ENCODE data around the gene TNNT1.

DNA sequence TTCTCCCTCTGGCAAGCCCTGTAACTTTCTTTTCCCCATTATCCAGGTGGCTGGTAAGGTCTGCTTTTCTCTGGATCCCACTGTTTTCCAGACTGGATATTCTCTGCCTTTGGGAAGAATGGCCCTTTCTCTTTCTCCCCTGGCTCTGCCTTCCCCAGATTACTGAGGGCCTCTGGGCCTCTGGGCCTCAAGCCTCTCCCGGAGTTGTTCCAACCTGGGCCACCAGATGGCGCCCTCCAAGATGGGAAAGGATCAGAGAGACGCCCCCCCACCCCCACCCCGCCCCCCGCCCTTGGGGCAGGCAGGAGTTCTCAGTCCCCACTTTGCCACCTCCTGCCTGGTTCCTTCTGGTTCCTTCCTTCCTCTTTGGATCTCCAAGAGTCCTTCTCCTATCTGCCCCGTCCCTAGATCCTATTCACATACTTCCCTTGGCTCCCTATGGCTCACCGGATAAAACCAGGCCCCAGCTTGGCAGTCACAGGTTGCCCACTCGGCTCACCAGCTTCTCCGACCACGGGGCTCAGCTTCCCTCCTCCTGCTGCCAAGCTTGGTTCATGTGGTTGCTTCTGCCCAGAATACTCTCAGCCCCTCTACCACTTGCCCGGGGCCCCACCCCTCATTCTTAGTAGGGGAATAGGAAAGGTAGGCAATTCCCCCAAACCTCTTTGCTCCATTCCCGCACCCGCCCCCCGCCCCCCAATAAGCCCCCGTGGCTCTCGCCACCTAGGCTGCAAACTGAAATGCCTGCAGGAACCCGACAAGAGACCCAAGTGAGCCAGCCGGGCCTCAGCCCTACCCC lies 60.3 kb downstream of the TNNT1 start:
- TF ChIP-seq, protein P1, sequence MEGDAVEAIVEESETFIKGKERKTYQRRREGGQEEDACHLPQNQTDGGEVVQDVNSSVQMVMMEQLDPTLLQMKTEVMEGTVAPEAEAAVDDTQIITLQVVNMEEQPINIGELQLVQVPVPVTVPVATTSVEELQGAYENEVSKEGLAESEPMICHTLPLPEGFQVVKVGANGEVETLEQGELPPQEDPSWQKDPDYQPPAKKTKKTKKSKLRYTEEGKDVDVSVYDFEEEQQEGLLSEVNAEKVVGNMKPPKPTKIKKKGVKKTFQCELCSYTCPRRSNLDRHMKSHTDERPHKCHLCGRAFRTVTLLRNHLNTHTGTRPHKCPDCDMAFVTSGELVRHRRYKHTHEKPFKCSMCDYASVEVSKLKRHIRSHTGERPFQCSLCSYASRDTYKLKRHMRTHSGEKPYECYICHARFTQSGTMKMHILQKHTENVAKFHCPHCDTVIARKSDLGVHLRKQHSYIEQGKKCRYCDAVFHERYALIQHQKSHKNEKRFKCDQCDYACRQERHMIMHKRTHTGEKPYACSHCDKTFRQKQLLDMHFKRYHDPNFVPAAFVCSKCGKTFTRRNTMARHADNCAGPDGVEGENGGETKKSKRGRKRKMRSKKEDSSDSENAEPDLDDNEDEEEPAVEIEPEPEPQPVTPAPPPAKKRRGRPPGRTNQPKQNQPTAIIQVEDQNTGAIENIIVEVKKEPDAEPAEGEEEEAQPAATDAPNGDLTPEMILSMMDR (IDR thresholded peaks at IDR 0.05) = peak; percentile 22 to 77 (median 35)
- TF ChIP-seq POLR2A (IDR thresholded peaks at IDR 0.05) = no peak

All from adrenal gland (tissue), 5 donors.